VCaP (cell line): Measurements from ENCODE around the gene EHBP1.

Experiments used
- H3K27ac ChIP-seq: fragments of 450-650 bp; 2 replicates; pipeline ENCODE4 v1.5.1; 2017
- CTCF ChIP-seq: fragments of 450-650 bp; conservative IDR thresholded peaks from 2 replicates; pipeline ENCODE4 v1.5.1; 2017; ENCODE audit warnings: mild to moderate bottlenecking, moderate library complexity

EHBP1 gene

GRCh38 chr2:62795341-62795740 lies 89.8 kb downstream of the EHBP1 start:
- no peak for TF ChIP-seq CTCF
- no peak overlapping the region for H3K27ac ChIP-seq

GRCh38 chr2:62797107-62797506 lies 91.6 kb downstream of the EHBP1 start:
- no peak overlapping the region for H3K27ac ChIP-seq
- TF ChIP-seq CTCF: no peak

- H3K27ac ChIP-seq: no peak overlapping the region
- TF ChIP-seq CTCF: no peak
Measured at GRCh38 chr2:62800618-62801017, 95.1 kb downstream of the EHBP1 start.

GRCh38 chr2:62801110-62801509 lies 95.6 kb downstream of the EHBP1 start:
- TF ChIP-seq CTCF: no peak
- H3K27ac ChIP-seq: no peak overlapping the region

- no peak overlapping the region for H3K27ac ChIP-seq
- peak; percentile 34 for TF ChIP-seq CTCF
Measured at GRCh38 chr2:62801814-62802523, 96.5 kb downstream of the EHBP1 start.

GRCh38 chr2:62803961-62804360 lies 98.4 kb downstream of the EHBP1 start:
- no peak for TF ChIP-seq CTCF
- H3K27ac ChIP-seq: no peak overlapping the region

- H3K27ac ChIP-seq: no peak overlapping the region
- TF ChIP-seq CTCF: no peak
Measured at GRCh38 chr2:62806231-62806630, 100.7 kb downstream of the EHBP1 start.
